Epithelial cell of esophagus (primary cell): ENCODE data around the gene F7.

ENCODE experiments used
- DNase-seq: peaks from one replicate; pipeline ENCODE4 v3.0.0; 2010; ENCODE audit warnings: low read depth
- H3K4me3 ChIP-seq: 2 replicates; pipeline ENCODE4 v1.5.1; 2011; ENCODE audit warnings: mild to moderate bottlenecking, low read length, control low read depth
- TF ChIP-seq, protein P1 (sequence below): IDR thresholded peaks from 2 replicates; pipeline ENCODE4 v1.5.1; 2011; ENCODE audit warnings: low read depth, mild to moderate bottlenecking, low read length, control low read depth, inconsistent platforms; ENCODE audit not compliant: insufficient read depth; ENCODE audit errors: missing control alignments

F7 gene

DNA sequence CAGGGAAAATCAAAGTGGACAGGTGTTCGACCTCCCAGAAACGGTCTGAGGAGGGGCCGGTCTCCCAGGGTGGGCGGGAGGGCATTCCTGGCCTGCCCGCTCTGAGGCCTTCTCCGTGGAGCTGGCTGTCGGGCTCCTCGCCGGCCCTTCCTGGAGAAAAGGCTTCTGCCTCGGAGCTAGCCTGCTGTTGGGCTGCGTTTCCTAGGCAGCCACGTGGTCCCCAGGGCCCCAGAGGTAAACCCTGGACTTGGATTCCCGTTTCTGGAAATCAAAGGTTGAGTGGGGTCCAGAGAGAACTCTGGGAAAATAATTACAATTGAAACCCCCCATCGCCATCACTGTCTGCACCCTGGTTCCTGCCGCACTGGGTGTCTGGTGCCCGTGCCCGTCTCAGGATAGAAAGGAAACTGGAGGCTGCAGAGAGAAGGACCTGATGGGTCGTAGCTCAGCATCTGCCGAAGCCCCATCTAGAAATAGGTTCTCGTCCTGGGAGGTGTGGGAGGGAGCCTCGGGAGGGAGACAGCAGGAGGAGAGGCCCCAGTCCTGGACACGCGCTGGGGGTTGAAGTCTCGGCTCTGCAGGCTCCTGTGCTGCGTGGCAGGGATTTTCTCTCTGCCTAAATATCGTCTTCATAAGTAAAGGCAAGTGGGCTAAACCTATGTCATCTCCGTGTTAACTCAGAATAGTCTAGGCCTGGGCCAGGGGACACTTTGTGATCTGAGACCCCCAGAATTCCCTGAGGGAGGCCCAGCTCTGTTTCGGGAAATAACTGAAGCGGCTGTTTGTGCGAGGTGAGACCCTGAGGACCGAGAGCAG is 45.2 kb downstream of the F7 start:
- TF ChIP-seq, protein P1, sequence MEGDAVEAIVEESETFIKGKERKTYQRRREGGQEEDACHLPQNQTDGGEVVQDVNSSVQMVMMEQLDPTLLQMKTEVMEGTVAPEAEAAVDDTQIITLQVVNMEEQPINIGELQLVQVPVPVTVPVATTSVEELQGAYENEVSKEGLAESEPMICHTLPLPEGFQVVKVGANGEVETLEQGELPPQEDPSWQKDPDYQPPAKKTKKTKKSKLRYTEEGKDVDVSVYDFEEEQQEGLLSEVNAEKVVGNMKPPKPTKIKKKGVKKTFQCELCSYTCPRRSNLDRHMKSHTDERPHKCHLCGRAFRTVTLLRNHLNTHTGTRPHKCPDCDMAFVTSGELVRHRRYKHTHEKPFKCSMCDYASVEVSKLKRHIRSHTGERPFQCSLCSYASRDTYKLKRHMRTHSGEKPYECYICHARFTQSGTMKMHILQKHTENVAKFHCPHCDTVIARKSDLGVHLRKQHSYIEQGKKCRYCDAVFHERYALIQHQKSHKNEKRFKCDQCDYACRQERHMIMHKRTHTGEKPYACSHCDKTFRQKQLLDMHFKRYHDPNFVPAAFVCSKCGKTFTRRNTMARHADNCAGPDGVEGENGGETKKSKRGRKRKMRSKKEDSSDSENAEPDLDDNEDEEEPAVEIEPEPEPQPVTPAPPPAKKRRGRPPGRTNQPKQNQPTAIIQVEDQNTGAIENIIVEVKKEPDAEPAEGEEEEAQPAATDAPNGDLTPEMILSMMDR: no peak
- no peak for DNase-seq
- no peak overlapping the region for H3K4me3 ChIP-seq

DNA sequence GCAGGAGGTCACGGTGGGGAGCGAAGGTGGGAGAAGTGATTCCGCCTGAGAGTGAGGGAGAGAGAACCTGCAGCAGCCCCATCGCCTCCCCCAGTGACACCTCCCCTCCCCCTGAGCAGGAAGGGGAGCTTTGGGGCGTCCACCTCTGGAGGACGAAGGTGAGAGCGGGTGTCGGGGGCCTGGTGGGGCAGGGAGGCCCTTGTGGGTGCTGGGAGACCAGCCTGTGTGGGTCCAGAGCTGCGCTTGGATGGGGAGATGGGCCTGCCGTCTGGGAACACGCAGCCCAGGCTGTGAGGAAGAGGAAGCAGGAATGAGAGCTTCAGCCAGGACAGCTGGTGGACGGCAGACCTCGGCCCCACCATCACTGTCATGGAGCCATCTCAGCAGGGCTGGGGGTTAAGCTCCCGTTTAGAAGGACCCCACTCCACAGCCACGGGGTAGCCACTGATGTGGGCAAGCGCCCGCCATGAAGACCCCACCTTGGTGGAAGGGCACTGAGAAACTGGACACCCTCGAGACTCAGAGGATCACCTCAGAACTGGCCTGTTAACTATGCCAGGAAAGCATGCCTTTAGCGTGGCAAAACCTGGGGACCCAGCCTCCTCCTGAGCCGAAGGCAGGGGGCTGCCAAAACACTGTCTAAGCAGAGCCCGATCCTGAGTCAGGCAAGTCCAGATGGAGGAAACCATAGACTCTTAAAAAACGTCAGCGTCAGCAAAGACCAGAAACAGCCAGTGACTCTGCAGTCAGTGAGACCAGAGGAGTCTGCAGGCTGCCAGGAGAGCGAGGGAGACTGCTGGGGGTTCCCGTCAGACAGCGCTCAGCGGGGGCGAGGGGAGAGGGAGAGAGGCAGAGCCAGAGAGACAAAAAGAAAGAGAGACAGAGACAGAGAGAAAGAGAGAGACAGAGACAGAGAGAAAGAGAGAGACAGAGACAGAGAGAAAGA is 46.4 kb downstream of the F7 start:
- DNase-seq: no peak
- no peak overlapping the region for H3K4me3 ChIP-seq
- TF ChIP-seq, protein P1: no peak

DNA sequence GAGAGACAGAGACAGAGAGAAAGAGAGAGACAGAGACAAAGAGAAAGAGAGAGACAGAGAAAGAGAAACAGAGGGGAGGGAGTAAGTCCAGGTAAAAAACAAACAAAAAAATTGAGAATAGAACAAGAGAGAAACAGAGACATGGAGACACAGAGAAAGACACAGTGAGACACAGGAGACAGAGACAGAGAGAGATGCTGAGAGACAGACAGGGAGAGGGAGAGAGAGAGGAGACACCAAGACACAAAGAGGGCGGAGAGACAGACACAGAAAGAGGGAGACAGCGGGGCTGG is 47.0 kb downstream of the F7 start:
- no peak for DNase-seq
- H3K4me3 ChIP-seq: peak overlapping the region; percentile 48
- TF ChIP-seq, protein P1: no peak

DNA sequence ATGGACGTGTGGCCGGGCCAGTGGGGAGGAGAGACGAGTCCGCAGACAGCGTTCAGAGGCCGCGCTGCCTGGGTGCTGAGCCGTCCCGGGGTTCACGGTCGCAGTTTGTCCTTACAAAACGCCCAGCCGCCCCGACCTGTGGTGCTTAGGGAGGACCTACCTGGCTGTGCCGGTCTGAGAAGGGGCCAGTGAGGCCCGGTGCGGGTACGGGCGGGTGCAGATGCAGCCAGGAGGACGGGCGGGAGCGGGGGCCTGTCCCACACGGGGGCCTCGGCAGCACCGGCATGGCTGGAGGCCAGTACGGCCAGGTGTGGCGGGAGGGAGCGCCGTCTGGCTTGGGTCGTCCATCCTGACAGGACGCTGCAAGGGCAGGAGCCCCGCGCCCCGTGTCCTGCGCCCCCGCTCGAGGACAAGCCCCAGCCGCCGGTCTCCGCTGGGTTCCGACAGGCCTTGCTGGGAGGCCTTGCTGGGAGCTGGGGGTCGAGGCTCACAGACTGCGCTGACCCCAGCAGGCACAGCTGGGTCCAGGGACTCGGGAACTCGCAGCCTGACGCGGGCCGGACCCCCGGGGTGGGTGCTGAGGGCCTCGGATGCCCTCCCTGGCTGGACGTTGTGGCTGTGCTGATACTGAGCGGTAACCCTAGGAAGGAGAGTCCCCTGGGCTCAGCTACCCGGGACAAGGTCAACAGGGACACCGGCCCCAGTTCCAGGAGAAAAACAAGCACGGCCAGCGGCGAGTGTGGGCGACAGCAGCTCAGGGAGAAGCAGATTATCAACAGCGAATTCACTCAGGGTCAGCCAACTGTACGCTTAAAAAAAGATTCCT is 47.6 kb downstream of the F7 start:
- TF ChIP-seq, protein P1: no peak
- peak overlapping the region; percentile 48 for H3K4me3 ChIP-seq
- DNase-seq: no peak

DNA sequence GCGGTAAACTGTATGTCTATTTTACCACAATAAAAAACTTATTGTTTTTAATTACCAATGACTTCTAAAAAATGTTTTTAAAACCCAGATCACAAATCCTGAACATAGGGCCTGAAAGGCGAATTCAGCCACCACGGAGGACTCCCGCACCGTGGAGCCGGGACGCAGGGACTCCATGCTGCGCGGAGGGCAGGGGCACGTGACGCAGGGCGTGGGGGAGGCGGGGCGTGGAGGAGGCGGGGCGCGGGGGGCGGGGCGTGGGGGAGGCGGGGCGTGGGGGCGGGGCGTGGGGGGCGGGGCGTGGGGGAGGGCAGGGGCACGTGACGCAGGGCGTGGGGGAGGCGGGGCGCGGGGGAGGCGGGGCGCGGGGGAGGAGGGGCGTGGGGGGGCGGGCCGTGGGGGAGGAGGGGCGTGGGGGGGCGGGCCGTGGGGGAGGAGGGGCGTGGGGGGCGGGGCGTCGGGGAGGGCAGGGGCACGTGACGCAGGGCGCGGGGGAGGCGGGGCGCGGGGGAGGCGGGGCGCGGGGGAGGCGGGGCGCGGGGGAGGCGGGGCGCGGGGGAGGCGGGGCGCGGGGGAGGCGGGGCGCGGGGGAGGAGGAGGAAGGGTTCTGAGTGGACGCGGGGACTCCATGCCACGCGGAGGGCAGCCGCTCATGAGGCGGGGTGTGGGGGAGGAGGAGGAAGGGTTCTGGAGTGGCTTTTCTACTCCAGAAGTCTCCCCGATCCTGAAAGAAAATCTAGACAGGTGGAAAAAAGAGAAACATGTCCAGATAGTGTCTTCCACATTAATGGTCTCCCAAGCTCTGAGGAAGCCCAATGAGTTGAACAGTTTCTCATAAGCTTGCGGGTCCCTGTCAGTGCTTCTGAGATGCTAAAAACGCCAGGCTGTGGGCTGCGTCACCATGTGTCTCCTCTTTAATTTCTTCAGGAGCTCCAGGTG is 48.5 kb downstream of the F7 start:
- H3K4me3 ChIP-seq: peak overlapping the region; percentile 48
- DNase-seq: peak; percentile 58

More for the DNA sequence above, 48.5 kb downstream of the F7 start:
- TF ChIP-seq, protein P1: no peak
